Naive thymus-derived CD4-positive, alpha-beta T cell (primary cell): ENCODE results near the gene MXD1. TPM values are rescaled to one million over a fixed set of nuclear protein-coding genes. Genes with fewer than 3 reads are reported as not detected.
A peak's percentile ranks its signal among the peaks of the same experiment; 100 is the strongest.

Experiments used
- ATAC-seq: fragments of 150-1000 bp; cut with Tn5 transposase; 2 replicates; pipeline ENCODE4 v1.10.0; 2021; ENCODE audit warnings: mild to moderate bottlenecking, moderate library complexity
- CTCF ChIA-PET: fragments of 350-600 bp; sonication (Branson Sonifier 250); formaldehyde crosslinking; loops from one replicate; lab custom pipeline; 2021; ENCODE audit warnings: antibody characterized with exemption; lab: Charles Lee
- POLR2A ChIA-PET: fragments of 350-600 bp; sonication (Branson Sonifier 250); formaldehyde crosslinking; loops from one replicate; lab custom pipeline; 2021; ENCODE audit warnings: antibody characterized with exemption, inconsistent platforms; lab: Charles Lee
- DNase-seq, 9 donors: peaks; one replicate each; pipeline versions ENCODE4 v3.0.0 to v3.0.0-alpha.2; 2020 to 2022; ENCODE audit warnings: mixed read lengths in 1 of 9
- H3K27ac ChIP-seq: one replicate; pipeline ENCODE4 v1.7.0; 2013; ENCODE audit warnings: mild to moderate bottlenecking, low read depth, low read length, moderate library complexity
- H3K27me3 ChIP-seq, 2 donors: one replicate each; pipeline ENCODE4 v1.7.0; 2013; ENCODE audit warnings: low read length in 2 of 2, mild to moderate bottlenecking in 2 of 2, moderate library complexity in 2 of 2; ENCODE audit not compliant: control insufficient read depth in 2 of 2, insufficient read depth in 2 of 2
- H3K36me3 ChIP-seq, 3 experiments: 1 replicate in 2 of 3; 2 replicates in 1 of 3; pipeline ENCODE4 v1.7.0; 2013; ENCODE audit warnings: low read length in 3 of 3, mild to moderate bottlenecking in 3 of 3, moderate library complexity in 1 of 3; ENCODE audit not compliant: insufficient read depth in 3 of 3, control insufficient read depth in 2 of 3
- H3K4me1 ChIP-seq, 2 donors: one replicate each; pipeline ENCODE4 v1.7.0; 2013; ENCODE audit warnings: low read length in 2 of 2, mild to moderate bottlenecking in 2 of 2, moderate library complexity in 1 of 2; ENCODE audit not compliant: control insufficient read depth in 2 of 2, insufficient read depth in 2 of 2
- H3K4me3 ChIP-seq: 2 replicates; pipeline ENCODE4 v1.7.0; 2013; ENCODE audit warnings: mild to moderate bottlenecking, low read length
- H3K9me3 ChIP-seq, 3 experiments: 1 replicate in 2 of 3; 2 replicates in 1 of 3; pipeline ENCODE4 v1.7.0; 2013; ENCODE audit warnings: low read length in 3 of 3; ENCODE audit not compliant: control insufficient read depth in 2 of 3
- H3K27ac Mint-ChIP-seq, 9 donors: one replicate each; pipeline ENCODE4 v1.8.0; 2020 to 2022; ENCODE audit warnings: mixed read lengths in 9 of 9, mild to moderate bottlenecking in 8 of 9, moderate library complexity in 5 of 9, inconsistent platforms in 2 of 9
- H3K27me3 Mint-ChIP-seq, 5 donors: one replicate each; pipeline ENCODE4 v1.8.0; 2021 to 2022; ENCODE audit warnings: mixed read lengths in 5 of 5, mild to moderate bottlenecking in 1 of 5
- H3K36me3 Mint-ChIP-seq, 5 donors: one replicate each; pipeline ENCODE4 v1.8.0; 2020 to 2022; ENCODE audit warnings: mixed read lengths in 5 of 5, mild to moderate bottlenecking in 3 of 5, inconsistent platforms in 1 of 5
- H3K4me1 Mint-ChIP-seq, 7 donors: one replicate each; pipeline ENCODE4 v1.8.0; 2020 to 2022; ENCODE audit warnings: mixed read lengths in 7 of 7, mild to moderate bottlenecking in 3 of 7, inconsistent platforms in 1 of 7
- H3K4me3 Mint-ChIP-seq, 10 donors: one replicate each; pipeline ENCODE4 v1.8.0; 2020 to 2022; ENCODE audit warnings: mild to moderate bottlenecking in 10 of 10, mixed read lengths in 10 of 10, moderate library complexity in 6 of 10, inconsistent platforms in 2 of 10
- H3K9me3 Mint-ChIP-seq, 11 donors: one replicate each; pipeline ENCODE4 v1.8.0; 2020 to 2022; ENCODE audit warnings: mixed read lengths in 11 of 11, mild to moderate bottlenecking in 4 of 11, inconsistent platforms in 1 of 11, moderate library complexity in 1 of 11
- intact Hi-C, 2 donors: fragments of 100-400 bp; cut with micrococcal nuclease; formaldehyde crosslinking; loops; one replicate each; pipeline ENCODE4 v1.15.1; 2023
- polyA plus RNA-seq, 2 donors: library from polyadenylated mRNA; unstranded; fragments of 300-500 nt; fragmentation: Illumina TruSeq; gene quantifications; one replicate each; pipeline ENCODE4 v1.2.3, GENCODE V29; 2021
- total RNA-seq, 6 experiments: library from RNA in 5 of 6; stranded (reverse) in 5 of 6; gene quantifications; 1 replicate in 5 of 6; 2 replicates in 1 of 6; pipeline ENCODE4 v1.2.3 and lab custom pipeline; 2021 to 2026

Gene MXD1
- total and polyA plus RNA-seq, 7 experiments from 2014 or later = 7.0 to 112 (median 16.1) TPM

GRCh38 chr2:69973335-69973735 lies 58.4 kb downstream of the MXD1 start:
- peaks cover 0 to 2% (median 0%) of the 10 kb centered on the region in 11 donors for H3K9me3 Mint-ChIP-seq
- intact Hi-C loops = no loop called here
- no peak for DNase-seq
- Histone ChIP-seq H3K36me3 (no peaks in the 10 kb centered on the region), H3K27me3 (no peaks in the 10 kb centered on the region), H3K4me3 (no peak overlapping the region), H3K4me1 (no peaks in the 10 kb centered on the region), H3K9me3 (no peaks in the 10 kb centered on the region), H3K27ac (no peak overlapping the region)
- ChIA-PET POLR2A (no interaction called here), CTCF (interaction anchor here (0.6 kb wide), 1 partner anchor 59 kb away, joined by 4 read pairs; no protein-coding TSS in a partner anchor)
- H3K4me3 Mint-ChIP-seq = no peak overlapping the region
- H3K4me1 Mint-ChIP-seq = peaks cover 0 to 22% (median 16%) of the 10 kb centered on the region in 7 donors
- no peak for ATAC-seq
- no peaks in the 10 kb centered on the region for H3K36me3 Mint-ChIP-seq
- H3K27ac Mint-ChIP-seq = no peak overlapping the region
- peaks cover 0 to 5% (median 0%) of the 10 kb centered on the region in 5 donors for H3K27me3 Mint-ChIP-seq

- intact Hi-C loops = no loop called here
- ChIA-PET CTCF (no interaction called here), POLR2A (interaction anchor here (0.7 kb wide), 1 partner anchor 230 kb away, joined by 5 read pairs; no protein-coding TSS in a partner anchor)
- Mint-ChIP-seq H3K4me3 (no peak overlapping the region), H3K36me3 (no peaks in the 10 kb centered on the region), H3K9me3 (peaks cover 0 to 3% (median 0%) of the 10 kb centered on the region in 11 donors), H3K27ac (peak overlapping the region in 2 of 9 donors; percentile 69 to 75), H3K27me3 (peaks cover 0 to 3% (median 0%) of the 10 kb centered on the region in 5 donors), H3K4me1 (peaks cover 0 to 22% (median 16%) of the 10 kb centered on the region in 7 donors)
- Histone ChIP-seq H3K9me3 (no peaks in the 10 kb centered on the region), H3K4me3 (no peak overlapping the region), H3K27ac (no peak overlapping the region), H3K27me3 (no peaks in the 10 kb centered on the region), H3K4me1 (no peaks in the 10 kb centered on the region), H3K36me3 (no peaks in the 10 kb centered on the region)
- DNase-seq (no peak), ATAC-seq (no peak)
These were observed 60.4 kb downstream of the MXD1 start for GRCh38 chr2:69975136-69975852.

- H3K4me3 ChIP-seq = no peak overlapping the region
- ATAC-seq (peak; percentile 64), DNase-seq (no peak)
- Mint-ChIP-seq H3K36me3 (no peaks in the 10 kb centered on the region), H3K4me1 (peaks cover 0 to 22% (median 16%) of the 10 kb centered on the region in 7 donors), H3K27ac (peak overlapping the region in 2 of 9 donors; percentile 38 to 65), H3K9me3 (peaks cover 0 to 3% (median 0%) of the 10 kb centered on the region in 11 donors), H3K27me3 (peaks cover 0 to 2% (median 0%) of the 10 kb centered on the region in 5 donors), H3K4me3 (peak overlapping the region in 2 of 10 donors; percentile 25 to 60)
- H3K9me3 ChIP-seq = no peaks in the 10 kb centered on the region
- POLR2A ChIA-PET = no interaction called here
- CTCF ChIA-PET = no interaction called here
- intact Hi-C loops = no loop called here
- H3K36me3 ChIP-seq = no peaks in the 10 kb centered on the region
- no peak overlapping the region for H3K27ac ChIP-seq
- H3K4me1 ChIP-seq = no peaks in the 10 kb centered on the region
- H3K27me3 ChIP-seq = no peaks in the 10 kb centered on the region
These were observed 61.0 kb downstream of the MXD1 start for GRCh38 chr2:69975853-69976462.

- Histone ChIP-seq H3K9me3 (no peaks in the 10 kb centered on the region), H3K36me3 (no peaks in the 10 kb centered on the region), H3K27me3 (no peaks in the 10 kb centered on the region), H3K4me3 (no peak overlapping the region), H3K27ac (no peak overlapping the region), H3K4me1 (no peaks in the 10 kb centered on the region)
- ChIA-PET CTCF (no interaction called here), POLR2A (no interaction called here)
- Mint-ChIP-seq H3K27me3 (peaks cover 0 to 2% (median 0%) of the 10 kb centered on the region in 5 donors), H3K27ac (no peak overlapping the region), H3K9me3 (peaks cover 0 to 3% (median 0%) of the 10 kb centered on the region in 11 donors), H3K36me3 (no peaks in the 10 kb centered on the region), H3K4me3 (no peak overlapping the region), H3K4me1 (peaks cover 0 to 22% (median 16%) of the 10 kb centered on the region in 7 donors)
- ATAC-seq = no peak
- intact Hi-C loops = no loop called here
- DNase-seq = peak in 1 of 9 donors; percentile 5
These were observed 62.3 kb downstream of the MXD1 start for GRCh38 chr2:69977186-69977585.

- Mint-ChIP-seq H3K9me3 (peaks cover 0 to 3% (median 0%) of the 10 kb centered on the region in 11 donors), H3K4me1 (peaks cover 0 to 22% (median 16%) of the 10 kb centered on the region in 7 donors), H3K4me3 (no peak overlapping the region), H3K36me3 (no peaks in the 10 kb centered on the region), H3K27ac (no peak overlapping the region), H3K27me3 (no peaks in the 10 kb centered on the region)
- intact Hi-C loops = no loop called here
- H3K27ac ChIP-seq = no peak overlapping the region
- no peaks in the 10 kb centered on the region for H3K4me1 ChIP-seq
- H3K36me3 ChIP-seq = no peaks in the 10 kb centered on the region
- ATAC-seq = no peak
- CTCF ChIA-PET = no interaction called here
- POLR2A ChIA-PET = interaction anchor here (0.8 kb wide), 1 partner anchor 11 kb away, joined by 3 read pairs; no protein-coding TSS in a partner anchor
- H3K27me3 ChIP-seq = no peaks in the 10 kb centered on the region
- DNase-seq = no peak
- H3K9me3 ChIP-seq = no peaks in the 10 kb centered on the region
- no peak overlapping the region for H3K4me3 ChIP-seq
These were observed 63.1 kb downstream of the MXD1 start for GRCh38 chr2:69977906-69978482.

GRCh38 chr2:69979902-69980807 lies 65.2 kb downstream of the MXD1 start:
- H3K4me1 Mint-ChIP-seq = peaks cover 2 to 19% (median 15%) of the 10 kb centered on the region in 7 donors
- H3K27ac Mint-ChIP-seq = peak overlapping the region in 2 of 9 donors; percentile 43 to 51
- H3K9me3 Mint-ChIP-seq = peaks cover 0 to 3% (median 0%) of the 10 kb centered on the region in 11 donors
- no peak for DNase-seq
- ChIA-PET POLR2A (interaction anchor here (0.6 kb wide), 1 partner anchor 184 kb away, joined by 3 read pairs; no protein-coding TSS in a partner anchor), CTCF (no interaction called here)
- H3K27me3 Mint-ChIP-seq = no peaks in the 10 kb centered on the region
- no peak overlapping the region for H3K4me3 Mint-ChIP-seq
- Histone ChIP-seq H3K9me3 (no peaks in the 10 kb centered on the region), H3K4me1 (no peaks in the 10 kb centered on the region), H3K36me3 (no peaks in the 10 kb centered on the region), H3K27me3 (no peaks in the 10 kb centered on the region), H3K4me3 (no peak overlapping the region), H3K27ac (no peak overlapping the region)
- H3K36me3 Mint-ChIP-seq = peaks cover 0 to 3% (median 0%) of the 10 kb centered on the region in 5 donors
- intact Hi-C loops = no loop called here
- ATAC-seq = no peak
